Iris pigment epithelial cell (primary cell): Measurements from ENCODE around the gene BMP5.

Experiments
- DNase-seq: peaks from one replicate; pipeline ENCODE4 v3.0.0-alpha.2; 2011; ENCODE audit warnings: low read depth

Gene BMP5

DNA sequence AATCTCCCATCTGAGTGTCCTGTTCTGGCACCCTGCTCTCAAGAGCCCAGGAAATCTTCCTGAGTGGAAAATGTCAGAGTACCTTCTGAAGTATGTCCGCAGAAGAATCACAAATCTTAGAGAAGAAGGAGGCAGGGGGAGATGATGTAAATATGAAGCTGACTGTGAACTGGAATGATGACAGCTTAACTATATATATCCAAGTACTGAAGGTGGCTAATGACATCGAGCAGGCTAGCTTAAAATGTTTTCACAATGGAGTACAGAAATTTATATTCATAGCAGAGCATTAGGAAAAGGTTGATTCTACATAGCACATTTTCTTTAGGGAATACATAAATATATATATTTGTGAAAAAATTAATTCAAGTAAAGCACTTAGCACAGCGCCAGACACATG is 64.3 kb downstream of the BMP5 start:
- DNase-seq = no peak

GRCh38 chr6:55802259-55802658 is 73.1 kb downstream of the BMP5 start:
- DNase-seq = no peak

- no peak for DNase-seq
Observed at GRCh38 chr6:55798571-55798970, 76.8 kb downstream of the BMP5 start.

DNA sequence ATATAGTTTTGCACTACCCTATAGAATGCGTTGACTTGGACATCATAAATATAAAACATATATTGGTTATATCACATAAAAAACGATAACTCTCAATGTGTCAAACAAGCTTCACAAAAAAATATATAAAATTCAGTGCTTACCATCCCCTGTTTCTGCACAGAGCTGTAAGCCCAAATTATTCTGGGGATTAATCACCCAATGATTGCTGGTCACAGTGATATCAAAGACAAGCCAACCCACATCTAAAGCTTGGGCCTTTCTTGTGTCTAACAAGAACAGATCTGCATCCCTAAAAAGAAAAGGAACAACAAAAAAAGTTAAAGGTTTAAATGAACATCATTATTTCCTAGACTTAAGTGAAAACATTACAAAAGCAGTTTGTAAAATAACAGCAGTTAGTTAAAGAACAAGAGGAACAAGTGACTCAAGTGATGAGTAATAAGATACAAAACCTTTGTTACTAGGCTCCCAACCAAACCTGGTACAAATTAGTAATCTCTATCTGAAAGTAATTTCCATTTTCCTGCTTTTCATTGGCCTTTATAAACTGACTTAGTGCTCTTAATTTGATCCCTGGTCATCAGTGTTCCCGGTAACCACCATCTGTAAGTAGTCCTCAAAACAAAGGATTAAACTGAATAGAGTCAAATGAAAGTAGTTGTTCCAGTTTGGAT is 81.1 kb downstream of the BMP5 start:
- DNase-seq = peak; percentile 78

GRCh38 chr6:55785273-55785672 is 90.1 kb downstream of the BMP5 start:
- DNase-seq = no peak

- DNase-seq = no peak
Observed at GRCh38 chr6:55782275-55782674, 93.1 kb downstream of the BMP5 start.

DNA sequence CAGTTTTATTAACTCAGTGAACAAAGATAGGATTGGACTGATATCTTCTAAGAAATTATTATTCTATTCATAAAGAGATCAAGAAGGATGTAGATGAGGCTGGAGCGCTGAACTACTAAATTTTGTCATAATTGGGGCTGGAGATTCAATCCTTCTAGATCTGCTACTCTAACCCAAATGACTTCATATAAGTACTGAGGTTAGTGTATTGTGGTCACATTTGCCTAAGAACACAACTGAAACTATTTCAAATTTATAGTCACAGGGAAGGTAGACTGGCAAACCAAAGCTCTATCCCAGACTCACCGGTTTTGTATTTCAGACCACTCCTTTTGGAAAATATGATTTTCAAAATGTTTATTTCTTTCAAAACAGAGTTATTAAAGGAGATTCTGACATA is 96.7 kb downstream of the BMP5 start:
- DNase-seq = no peak

DNA sequence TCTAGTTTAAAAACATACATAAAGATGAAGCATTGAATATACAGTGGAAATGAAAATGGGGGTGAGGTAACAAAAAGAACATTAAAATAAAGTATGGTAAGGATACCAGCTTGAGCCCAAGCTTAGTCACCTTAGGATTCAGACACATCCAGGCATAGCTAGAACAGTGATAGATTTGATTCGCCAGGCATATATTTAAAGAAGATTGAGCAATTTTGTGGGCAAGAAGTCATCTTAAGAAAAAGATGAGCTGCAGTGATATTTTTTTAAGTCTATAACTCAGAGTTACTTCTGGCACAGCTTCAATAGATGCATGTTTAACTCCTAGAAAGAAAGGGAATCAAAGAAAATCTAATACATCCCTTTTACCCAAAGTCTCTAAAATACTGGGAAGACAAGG is 97.9 kb downstream of the BMP5 start:
- DNase-seq = peak; percentile 63

- DNase-seq = no peak
Observed at GRCh38 chr6:55776113-55776512, 99.3 kb downstream of the BMP5 start.

DNA sequence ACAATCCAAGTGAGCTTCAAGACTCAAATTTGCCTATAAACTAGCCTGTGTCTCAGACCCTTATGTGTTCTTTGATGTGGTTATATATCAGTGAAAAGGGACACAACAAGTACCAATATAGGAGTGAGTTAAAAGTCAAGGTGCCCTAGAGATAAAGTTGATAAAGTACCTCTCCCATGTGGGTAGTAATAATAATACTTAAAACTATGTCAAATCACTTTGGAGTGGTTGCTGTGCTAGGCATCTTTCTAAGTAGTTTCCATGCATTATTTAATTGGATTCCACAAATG is 100.4 kb downstream of the BMP5 start:
- DNase-seq = no peak

DNA sequence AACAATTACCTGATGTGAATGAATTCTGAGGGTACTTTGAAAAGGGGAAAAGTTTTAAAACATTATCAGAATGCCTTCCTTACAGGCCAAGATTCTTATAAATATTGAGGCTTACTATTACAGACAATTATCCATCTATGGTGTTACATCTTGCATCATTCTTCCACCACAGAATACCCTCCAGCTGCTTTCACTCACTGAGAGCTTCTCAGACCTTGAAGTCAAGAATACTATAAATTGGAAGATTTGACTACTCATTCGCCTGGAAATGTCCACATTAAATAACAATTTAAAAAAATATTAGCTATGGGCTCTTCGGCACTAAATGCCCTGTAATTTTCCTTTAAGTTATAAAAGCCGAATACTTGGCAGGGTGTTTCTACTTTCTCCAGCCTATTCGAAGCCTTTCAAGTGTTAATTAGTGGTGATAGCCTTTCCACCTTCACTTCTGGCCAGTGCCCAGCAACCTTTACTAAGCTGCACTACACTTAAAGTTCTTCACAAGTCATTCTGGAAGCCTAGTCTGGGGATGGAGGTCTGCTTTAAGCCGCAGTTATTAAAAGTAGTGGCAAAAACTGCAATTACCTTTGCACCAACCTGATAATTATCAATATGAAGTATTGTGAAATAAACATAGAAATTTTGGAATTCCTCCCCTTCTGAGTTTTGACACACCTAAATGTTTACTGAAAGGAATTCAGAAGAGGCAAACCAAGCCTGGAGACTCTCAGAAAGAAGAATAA is 100.9 kb downstream of the BMP5 start:
- no peak for DNase-seq

GRCh38 chr6:55773620-55774216 is 101.7 kb downstream of the BMP5 start:
- no peak for DNase-seq

GRCh38 chr6:55772730-55773129 is 102.7 kb downstream of the BMP5 start:
- no peak for DNase-seq

GRCh38 chr6:55759536-55759935 is 115.9 kb downstream of the BMP5 start:
- DNase-seq = no peak

- peak; percentile 95 for DNase-seq
Observed at GRCh38 chr6:55758156-55758937, 117.0 kb downstream of the BMP5 start.

GRCh38 chr6:55756531-55757031 is 118.8 kb downstream of the BMP5 start:
- peak; percentile 25 for DNase-seq

DNA sequence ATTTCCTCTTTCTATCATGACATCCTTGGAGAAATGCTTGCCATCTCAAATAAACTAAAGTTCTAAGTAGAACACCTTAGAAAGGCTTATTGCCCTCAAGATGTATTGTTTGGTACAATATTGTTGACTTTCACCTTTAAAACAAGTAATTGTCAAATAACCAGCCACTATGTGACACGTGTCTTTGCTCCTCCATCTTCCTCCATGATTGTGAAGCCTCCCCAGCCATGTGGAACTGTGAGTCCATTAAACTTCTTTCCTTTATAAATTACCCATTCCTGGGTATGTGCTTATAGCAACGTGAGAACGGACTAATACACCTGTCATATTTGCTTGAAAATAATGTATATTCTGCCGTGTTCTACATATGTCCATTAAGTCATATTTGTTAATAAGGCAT is 126.5 kb downstream of the BMP5 start:
- DNase-seq = no peak

DNA sequence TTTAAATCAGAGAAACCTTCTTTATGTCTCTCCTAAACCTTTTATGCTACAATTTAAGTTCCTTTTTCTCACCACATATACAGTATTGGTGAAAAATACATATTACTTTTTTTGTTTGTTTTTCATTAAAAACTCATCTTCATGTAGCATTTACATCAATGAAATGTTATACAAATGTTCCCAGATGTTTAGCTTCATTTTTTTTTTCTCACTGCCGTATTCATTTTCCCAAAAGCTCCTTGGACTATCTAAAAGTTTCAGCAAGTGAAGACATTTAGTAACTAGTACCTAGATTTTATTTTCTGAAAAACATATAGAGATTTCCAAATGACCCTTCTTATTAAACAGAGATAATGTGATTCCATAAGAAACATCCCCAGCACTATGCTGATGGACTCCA is 128.9 kb downstream of the BMP5 start:
- DNase-seq = no peak

- DNase-seq = peak; percentile 26
Observed at GRCh38 chr6:55734256-55734655, 141.1 kb downstream of the BMP5 start.

GRCh38 chr6:55729665-55730064 is 145.7 kb downstream of the BMP5 start:
- peak; percentile 53 for DNase-seq

DNA sequence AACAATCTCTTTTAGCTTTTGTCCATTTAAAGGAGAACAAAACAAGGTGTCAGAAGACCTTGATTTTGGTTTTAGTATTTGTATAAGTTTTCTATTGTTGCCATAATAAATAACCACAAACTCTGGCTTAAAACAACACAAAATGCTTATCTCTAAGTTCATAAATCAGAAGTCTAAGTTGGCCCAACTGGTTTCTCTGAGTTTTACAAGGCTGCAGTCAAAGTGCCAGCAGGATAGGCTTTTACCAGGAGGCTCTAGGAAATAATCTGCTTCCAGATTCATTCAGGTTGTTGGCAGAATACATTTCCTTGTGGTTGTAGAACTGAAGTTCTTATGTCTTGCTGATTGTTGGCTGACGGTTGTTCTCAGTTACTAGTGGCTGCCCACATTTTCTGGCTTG is 149.2 kb downstream of the BMP5 start:
- DNase-seq = no peak

DNA sequence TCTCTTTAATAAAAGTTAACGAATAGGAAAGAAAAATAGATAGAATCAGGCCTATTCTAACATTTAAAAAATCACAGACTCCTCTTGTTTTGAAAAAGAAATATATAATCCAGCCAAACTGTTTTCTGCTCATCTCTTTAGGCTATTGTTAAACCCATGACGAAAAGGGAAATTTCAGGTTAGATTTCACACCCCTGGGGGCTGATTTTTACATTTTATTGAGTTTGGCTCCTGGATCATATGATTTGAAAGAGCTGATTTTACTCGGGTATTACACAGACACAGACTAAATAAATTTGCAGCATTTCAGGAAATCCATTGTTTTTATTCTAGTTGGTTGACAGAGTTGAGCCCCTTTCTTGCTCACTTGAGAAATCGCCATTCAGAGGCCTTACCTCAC is 160.6 kb downstream of the BMP5 start:
- no peak for DNase-seq

GRCh38 chr6:55713436-55713835 is 162.0 kb downstream of the BMP5 start:
- DNase-seq = no peak
